ENCODE data around the gene INHA.

The INHA gene, protein sequence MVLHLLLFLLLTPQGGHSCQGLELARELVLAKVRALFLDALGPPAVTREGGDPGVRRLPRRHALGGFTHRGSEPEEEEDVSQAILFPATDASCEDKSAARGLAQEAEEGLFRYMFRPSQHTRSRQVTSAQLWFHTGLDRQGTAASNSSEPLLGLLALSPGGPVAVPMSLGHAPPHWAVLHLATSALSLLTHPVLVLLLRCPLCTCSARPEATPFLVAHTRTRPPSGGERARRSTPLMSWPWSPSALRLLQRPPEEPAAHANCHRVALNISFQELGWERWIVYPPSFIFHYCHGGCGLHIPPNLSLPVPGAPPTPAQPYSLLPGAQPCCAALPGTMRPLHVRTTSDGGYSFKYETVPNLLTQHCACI

DNA sequence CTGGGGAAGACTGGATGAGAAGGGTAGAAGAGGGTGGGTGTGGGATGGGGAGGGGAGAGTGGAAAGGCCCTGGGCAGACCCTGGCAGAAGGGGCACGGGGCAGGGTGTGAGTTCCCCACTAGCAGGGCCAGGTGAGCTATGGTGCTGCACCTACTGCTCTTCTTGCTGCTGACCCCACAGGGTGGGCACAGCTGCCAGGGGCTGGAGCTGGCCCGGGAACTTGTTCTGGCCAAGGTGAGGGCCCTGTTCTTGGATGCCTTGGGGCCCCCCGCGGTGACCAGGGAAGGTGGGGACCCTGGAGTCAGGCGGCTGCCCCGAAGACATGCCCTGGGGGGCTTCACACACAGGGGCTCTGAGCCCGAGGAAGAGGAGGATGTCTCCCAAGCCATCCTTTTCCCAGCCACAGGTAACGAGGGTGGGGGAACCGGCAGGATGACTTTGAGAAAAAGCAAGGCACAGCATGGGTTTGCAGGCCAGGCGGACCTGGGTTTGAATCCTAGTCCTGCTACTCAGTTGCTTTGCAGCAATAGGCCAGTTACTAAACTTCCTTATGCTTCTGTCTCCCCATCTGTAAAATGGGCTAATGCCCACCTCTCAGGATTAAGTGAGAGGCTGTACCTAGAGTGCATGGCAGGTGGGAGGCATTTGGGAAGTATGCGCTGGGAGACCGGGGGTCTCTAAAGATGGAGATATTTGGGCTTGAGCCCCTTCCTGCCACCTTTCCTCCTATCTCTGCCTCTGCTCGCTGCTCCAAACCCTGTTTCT is at the start of gene INHA:
INHA (plus strand) TSS at position 74 of the 765 bp plus-strand sequence; CDS start at position 139, 65 bp downstream.
- DNase-seq (ENCODE audit: low spot score), result no peak

DNA sequence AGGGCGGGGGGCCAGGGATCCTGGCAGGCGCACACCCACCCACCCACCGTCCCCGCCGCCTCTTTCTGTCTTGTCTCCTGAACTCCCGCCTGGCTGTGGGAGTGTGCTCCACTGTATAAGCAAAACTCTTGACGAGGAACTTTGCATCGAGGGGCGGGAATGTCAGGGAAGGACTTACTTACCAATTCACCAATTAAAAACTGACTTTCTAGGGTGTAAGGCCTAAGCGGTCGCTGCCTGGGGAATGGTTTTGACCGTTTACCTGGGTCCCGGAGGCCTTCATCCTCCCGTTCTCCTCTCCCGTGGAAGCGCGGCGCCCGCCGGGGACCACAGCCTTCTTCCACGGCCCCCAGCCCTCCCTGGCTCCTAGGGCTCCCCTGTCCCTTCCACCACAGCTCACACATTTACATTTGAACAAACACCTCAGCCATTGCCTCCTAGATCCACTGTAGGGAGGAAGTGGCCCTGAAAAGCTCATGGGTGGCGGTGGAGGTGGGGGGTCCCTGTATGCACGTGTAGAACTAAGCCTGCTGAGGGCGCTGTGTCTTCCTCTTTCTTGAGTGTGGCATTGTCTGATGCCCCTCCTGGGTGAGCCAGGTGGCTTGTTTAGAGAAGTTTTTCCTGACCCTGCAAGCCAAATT is 49.0 kb upstream of the INHA start:
- DNase-seq (ENCODE audit: low spot score), result no peak

DNA sequence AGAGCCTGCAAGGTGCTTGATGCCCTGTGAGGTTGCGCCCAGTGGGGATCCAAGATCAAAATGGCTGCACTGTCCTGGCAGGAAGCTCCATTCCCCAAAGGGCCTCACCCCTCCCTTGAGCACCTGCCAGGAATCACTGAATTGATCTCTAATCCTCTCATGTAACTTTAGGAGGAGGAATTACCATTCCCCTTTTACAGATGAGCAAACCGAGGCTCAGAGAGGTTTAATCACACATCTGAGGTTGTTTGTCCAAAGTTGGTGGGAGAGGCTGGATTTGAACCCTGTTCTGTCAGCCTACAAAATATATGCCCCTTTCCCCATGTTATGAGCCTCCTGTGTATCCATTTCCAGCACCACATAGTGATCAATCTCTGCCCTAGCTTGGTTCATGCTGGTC is 47.3 kb upstream of the INHA start:
- DNase-seq (ENCODE audit: low spot score), result no peak

DNA sequence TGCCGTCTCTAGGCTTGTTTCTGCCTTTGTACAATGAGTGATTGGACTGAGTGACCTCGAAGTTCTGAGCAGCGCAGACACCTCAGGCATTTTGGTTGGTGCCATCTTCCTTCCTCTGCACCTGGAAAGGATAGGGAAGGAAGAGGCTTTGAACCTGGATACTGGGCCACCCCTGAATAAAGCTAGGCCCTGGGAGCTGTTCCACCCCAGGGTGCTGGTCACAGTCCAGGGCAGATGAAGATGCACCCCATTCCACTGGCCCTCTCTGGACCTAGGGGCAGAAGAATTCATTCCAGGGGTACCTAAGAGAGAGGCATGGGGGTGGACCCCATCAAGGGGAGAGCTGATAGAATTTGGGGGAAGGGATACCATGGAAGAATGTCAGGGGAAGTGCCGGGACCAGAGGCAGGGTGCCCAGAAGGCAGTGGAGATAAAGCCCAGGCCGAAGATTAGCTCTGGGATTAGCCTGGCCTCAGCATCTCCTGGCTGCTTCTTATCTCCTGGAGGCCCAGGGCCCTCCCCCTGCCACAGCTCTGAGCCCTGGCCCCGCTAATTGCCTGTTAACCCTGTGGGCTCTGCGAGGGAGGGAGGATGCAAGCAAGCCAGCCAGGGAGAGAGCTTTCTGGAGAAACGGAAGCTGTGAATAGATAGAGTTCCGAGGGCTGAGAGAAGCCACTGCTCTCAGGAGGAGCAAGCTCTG is 46.4 kb upstream of the INHA start:
- no peak for DNase-seq (ENCODE audit: low spot score)

DNA sequence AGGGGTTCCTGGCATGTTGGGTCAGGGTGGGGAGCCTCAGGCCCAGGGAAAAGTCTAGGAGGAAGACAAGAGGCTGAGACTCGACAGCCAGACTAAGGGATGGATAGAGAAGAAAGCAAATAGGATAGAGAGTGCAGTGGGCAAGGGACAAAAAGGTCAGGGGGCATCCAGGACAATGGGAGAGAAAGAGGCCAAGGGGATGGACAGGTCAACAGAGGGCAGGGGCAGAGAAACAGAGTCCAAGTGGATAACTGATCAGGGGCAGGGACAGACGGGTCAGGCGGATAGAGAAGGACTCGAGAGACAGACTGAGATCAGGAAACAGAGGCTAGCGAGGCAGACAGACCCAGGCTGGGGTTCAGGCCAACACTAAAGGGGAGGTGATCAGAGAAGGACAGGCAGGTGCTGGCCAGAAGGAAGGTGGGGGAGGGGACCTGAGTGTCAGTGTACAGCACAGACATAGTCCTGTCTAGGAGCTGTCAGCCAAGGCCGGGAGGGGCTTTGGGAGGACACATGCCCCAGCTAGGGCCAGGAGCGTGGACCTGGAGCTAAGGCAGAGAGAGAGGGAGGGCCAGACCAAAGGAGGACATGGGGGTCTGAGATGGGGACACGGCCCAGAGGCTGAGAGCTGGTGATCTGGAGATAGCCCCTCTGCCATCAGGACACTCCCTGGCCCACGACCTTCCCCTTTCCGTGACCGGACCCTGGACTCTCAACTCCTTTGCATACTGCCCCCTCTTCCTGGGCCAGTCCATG is 45.6 kb upstream of the INHA start:
- DNase-seq (ENCODE audit: low spot score), result no peak

DNA sequence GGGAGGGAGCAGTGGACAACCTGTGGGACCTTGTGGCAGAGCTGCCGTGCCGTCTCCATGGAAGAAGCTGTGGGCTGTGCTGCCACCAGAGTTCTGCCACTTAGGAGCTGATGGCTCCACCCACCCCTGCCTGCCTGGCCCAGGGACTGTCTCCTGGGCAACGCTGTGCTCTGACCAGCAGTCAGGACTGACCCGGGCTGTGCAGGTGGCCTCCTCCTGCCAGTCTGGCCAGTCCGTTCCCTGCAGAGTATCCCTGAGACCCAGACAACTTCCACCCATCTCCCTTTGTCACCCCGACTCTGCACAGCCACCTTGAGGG is 45.1 kb upstream of the INHA start:
- no peak for DNase-seq (ENCODE audit: low spot score)

DNA sequence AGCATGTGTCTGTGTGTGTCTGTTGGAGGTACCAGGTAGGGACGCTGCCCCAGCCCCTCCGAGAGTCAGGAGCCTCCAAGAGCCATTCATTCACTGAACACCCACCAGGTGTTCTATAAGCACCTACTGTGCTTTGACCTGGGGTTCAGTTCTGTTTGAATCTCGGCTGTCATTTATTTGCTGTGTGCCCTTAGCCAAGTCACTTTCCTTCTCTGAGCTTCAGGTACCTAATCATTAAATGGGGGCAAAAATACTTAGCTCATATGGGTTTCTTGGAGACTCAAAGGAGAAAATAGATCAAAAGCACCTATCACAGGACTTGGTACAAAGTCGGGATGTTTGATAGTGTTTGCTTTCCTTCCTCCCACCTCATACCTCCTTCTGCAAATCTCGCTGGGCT is 44.6 kb upstream of the INHA start:
- DNase-seq (ENCODE audit: low spot score), result no peak

DNA sequence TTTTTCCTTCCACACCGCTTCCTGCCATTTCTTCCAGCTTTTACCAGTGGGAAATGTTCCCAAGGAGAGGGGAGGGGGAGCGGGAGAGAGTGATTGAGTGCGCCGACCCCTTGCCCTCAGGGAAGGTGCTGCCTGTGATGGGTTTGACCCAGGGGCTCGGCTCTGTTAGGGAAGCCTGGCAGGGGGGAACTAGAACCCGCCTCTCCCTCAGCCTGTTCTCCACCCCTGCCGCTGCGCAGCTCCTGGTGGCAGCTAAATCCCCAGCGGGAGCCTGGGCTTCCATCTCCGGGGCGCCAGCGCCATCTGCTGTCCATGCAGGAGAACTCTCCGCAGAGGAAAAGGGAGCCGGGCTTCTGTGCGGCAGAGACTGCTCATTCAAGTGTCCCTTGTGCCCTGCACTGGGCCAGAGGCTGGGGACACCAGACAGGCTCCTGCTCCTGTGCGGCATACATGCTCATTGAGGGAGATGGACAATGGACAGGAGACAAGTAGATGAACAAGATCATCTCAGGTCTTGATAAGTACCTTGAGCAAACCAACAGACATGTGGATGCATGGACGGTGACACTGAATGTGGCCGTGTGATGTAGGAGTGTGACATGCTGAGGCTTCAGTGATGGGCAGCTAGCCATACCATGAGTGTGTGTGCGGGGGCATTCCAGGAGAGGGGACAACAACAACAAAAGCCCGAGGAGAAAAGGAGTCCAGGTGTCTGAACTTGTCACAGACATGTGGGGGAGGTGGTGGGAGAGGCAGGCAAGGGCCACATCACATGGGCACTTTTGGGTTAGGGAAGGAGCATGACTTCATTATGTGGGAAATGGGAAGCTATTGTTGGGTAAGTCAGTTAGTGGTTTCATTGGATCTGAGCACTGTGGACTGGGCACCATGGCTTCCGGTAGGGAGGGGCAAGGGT is 41.8 kb upstream of the INHA start:
- peak; percentile 84 for DNase-seq (ENCODE audit: low spot score)

DNA sequence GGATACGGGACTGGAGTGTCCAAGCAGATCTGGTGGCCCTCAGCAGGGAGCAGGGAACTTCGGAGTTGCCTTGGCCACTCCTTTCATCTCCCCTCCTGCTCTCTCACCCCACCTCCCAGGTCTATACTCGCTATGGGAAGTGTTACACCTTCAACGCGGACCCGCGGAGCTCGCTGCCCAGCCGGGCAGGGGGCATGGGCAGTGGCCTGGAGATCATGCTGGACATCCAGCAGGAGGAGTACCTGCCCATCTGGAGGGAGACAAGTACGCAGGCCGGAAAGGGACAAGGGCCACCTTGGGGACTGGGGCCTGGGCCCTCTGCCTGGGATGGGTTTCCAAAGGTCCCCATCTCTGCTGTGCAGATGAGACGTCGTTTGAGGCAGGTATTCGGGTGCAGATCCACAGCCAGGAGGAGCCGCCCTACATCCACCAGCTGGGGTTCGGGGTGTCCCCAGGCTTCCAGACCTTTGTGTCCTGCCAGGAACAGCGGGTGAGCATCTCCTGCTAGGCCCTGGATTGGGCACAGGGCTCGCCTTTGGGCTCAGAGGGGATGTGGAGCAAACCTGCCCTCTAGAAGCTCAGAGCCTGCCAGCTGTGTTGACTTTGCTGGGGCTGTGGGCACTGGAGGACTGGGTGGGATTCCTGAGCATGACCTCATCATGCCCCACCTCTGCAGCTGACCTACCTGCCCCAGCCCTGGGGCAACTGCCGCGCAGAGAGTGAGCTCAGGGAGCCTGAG is 40.3 kb upstream of the INHA start:
- no peak for DNase-seq (ENCODE audit: low spot score)

DNA sequence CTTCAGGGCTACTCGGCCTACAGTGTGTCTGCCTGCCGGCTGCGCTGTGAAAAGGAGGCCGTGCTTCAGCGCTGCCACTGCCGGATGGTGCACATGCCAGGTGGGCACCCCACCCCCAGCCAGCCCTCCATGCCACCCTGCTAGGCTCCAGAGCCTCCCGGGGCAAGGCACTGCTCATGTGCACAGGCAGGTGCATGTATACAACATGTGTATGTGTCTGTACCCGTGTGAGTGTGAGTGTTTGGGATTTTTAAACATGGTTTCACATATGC is 39.8 kb upstream of the INHA start:
- DNase-seq (ENCODE audit: low spot score), result no peak

DNA sequence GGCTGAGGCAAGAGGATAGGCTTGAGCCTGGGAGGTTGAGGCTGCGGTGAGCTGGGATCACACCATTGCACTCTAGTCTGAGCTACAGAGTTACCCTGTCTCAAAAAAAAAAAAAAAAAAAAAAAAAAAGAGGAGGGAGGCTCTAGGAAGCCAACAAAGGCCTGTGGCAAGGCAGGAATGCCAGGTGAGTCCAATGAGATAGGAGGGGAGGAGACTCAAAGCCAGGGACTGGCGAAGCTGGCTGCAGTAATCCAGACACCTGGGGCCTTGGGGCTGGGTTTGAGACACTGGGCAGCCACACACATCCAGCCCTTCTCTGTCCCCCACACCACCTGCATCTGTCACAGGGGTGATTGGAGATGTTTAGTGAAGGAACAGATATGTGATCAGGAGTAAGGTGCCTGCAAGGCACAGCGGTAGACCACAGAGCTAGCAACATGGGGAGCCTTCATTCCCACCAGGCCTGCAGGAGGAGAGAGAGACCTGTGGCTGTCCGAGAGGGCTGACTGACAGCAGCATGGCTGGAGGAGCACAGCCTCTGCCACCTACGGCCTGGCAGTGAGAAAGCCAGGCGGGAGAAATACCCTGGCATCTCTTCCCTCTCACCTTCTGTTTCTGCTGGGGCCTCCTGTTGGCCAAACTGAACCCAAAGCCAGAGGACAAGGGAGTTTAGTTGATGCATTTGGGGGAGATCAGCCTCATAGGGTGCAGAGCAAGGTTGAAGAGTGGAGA is 38.0 kb upstream of the INHA start:
- DNase-seq (ENCODE audit: low spot score), result no peak

DNA sequence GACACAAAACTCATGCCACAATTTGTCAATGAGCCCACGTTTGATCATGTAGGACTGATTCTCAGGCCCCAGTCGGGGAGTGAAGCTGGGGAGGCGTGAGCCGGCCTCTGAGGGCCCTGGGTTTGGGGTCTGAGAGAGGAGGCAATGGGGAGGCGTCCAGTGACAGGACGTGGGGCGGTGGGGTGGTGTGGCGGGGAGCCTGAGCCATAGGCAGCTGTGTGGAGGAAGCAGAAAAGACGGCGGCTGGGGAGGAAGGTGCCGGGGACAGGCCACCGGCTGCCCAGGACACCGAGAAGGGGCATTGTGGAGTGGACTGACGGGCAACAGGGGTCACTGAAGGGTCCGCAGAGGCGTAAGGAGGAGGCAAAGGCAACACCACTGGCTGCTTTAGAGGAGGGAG is 35.7 kb upstream of the INHA start:
- DNase-seq (ENCODE audit: low spot score), result no peak

DNA sequence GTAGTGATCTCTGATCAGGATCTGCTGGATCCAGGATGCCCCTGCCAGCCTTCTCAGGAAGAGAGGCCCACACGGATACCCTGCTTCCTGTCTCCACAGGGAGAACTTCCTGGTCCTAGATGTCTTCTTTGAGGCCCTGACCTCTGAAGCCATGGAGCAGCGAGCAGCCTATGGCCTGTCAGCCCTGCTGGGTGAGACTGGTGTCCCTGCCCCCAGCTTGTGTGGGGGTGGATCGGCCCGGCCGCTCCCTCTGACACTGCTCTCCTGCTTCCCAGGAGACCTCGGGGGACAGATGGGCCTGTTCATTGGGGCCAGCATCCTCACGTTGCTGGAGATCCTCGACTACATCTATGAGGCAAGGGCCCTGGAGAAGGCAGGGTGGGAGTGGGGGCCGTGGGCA is 35.1 kb upstream of the INHA start:
- no peak for DNase-seq (ENCODE audit: low spot score)

DNA sequence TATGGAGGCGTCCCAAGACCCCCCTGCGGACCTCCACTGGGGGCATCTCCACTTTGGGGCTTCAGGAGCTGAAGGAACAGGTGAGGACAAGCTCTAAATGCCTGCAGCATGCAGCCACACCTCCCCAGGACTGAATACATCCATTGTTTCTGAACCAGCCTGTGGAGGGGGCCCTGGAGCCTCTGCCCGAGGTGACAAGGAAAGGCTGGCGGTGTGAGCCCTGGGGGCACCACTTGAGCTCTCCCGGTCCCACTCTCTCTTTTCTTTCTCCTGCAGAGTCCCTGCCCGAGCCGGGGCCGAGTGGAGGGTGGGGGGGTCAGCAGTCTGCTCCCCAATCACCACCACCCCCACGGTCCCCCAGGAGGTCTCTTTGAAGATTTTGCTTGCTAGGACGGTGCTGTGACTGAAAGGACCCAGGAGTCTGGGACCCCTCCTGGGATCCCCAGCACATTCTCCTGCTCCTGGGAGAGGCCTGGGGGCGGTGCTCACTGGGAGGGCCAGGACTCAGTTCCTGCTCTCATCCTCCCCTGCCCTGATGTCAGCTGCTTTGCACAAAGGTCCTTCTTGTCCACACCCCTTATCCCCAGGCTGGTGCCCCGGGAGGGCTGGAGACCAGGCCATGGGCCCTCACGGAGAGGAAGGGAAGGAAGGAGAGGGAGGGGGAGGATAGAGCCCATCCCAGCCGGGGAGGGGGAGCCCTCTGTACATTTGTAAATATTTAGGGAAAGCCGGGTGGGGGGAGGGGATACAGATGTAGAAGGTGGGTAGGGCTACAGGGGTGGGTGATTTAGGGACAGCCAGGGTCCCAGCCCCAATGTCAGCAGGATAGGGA is 34.2 kb upstream of the INHA start:
- no peak for DNase-seq (ENCODE audit: low spot score)

DNA sequence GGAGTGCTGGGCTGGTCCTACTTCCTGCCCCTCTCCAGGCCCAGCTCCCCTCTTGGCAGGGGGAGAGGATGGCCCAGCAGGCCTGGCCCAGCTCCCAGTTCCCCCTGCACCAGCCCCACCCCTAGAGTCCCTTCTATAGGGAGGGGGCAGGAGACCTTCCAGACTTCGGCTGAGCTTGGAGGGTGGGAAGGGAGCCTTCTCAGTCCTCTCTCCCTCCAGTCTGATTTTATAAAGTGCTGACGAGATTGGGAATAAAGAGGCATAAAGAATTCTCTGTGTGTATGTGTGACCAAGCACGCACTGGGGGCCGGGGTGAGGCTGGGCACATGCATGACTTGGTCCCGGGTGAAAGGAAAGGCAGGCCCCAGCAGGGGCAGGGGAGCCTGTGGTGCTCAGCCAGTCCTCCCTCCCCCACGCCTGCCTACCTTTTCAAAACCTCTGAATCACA is 33.6 kb upstream of the INHA start:
- DNase-seq (ENCODE audit: low spot score), result no peak

DNA sequence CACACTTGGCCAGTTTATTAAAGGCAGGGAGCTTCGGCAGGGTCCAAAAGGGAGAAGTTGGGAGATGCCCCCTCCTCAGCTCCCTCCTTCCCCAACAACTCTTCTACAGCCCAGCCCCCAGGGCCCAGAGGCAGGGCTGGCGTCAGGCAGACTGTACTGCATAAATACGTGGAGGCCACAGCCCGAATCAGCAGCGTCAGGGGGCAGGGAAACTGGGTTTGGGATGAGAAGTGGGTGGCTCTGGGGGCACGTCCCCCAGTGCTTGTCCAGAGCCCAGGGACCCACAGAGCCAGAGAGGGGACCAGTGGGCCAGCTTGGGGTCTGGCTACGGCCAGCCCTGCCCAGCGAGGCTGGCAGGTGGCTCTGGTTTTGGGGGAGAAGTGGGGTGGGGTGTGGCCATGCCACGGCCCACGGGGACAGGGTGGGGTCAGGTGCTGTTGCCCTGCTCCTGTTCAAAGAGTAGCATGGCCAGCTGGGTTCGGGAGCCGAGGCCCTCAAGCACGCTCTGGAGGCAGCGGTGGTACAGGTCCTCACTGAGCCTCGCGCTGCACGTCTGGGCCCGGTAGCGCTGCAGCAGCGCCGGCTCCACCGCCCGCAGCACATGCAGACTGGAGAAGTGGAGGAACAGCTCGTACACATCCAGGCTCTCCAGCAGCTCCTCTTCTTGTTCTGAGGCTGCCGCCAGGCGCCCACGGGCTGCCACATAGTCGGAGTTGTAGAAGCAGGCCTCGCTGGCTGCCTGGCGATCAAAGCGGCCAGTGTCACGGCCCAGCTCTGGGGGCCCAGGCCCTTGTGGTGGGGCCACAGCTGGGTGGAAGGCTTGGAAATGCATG is 32.9 kb upstream of the INHA start:
- no peak for DNase-seq (ENCODE audit: low spot score)

DNA sequence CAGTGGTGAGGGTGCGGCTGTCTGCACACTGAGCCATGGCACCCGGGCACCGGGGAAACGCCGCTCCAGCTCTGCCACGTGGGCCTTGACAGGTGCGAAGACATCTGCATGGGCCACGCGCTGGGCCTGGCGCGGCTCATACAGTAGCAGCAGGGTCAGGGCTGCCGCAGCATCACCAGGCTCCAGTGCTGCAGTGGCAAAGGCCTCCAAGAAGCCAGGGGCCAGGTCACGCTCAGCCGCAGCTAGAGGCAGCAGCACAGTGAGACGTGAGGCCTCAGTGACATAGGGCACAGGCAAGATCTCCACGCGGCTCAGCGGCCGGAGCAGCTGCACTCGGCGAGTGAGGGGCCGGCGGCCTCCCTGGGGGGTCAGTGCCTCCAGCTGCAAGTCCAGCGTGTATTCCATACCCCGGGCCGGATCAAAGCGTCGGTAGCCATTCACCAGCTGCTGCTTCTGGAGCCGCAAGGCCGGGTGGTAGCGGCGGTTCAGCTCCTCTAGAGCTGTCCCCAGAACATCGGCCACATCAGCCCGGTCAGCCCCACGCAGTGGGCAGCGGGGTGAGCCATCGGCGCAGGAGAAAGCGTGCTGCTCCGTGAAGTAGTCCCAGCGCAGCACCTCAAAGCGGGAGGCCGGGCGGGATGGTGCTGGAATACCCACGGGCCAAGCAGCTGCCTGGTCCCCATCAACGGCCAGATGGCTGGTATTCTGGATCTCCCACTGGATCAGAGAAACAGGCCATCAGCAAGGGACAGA is 32.0 kb upstream of the INHA start:
- no peak for DNase-seq (ENCODE audit: low spot score)

Measured in RKO (cell line).